BJ (cell line): ENCODE results near the gene CCDC120. TPM values are rescaled to one million over a fixed set of nuclear protein-coding genes. Genes with fewer than 3 reads are reported as not detected.
A peak's percentile ranks its signal among the peaks of the same experiment; 100 is the strongest.

ENCODE experiments used
- CTCF ChIA-PET: fragments of 350-600 bp; formaldehyde crosslinking; extraction: SDS; loops from one replicate; lab custom pipeline; 2021; ENCODE audit warnings: antibody characterized with exemption, inconsistent platforms; lab: Yijun Ruan, JAX
- POLR2A ChIA-PET: fragments of 300-600 bp; sonication (Branson Sonifier 250); formaldehyde crosslinking; extraction: SDS; loops from one replicate; lab custom pipeline; 2021; ENCODE audit warnings: antibody characterized with exemption; lab: Charles Lee
- DNase-seq: peaks from one replicate; pipeline ENCODE4 v3.0.0-alpha.2; 2011; ENCODE audit warnings: low read depth
- H3K27me3 ChIP-seq: 2 replicates; pipeline ENCODE4 v1.6.0; 2011; ENCODE audit warnings: low read length; ENCODE audit not compliant: control insufficient read depth, insufficient read depth
- H3K36me3 ChIP-seq: 2 replicates; pipeline ENCODE4 v1.5.1; 2011; ENCODE audit warnings: low read length; ENCODE audit not compliant: control insufficient read depth, insufficient read depth
- H3K4me3 ChIP-seq: 2 replicates; pipeline ENCODE4 v1.5.1; 2011; ENCODE audit warnings: low read depth, mild to moderate bottlenecking, control low read depth, low read length
- polyA plus RNA-seq: library from polyadenylated mRNA; depleted of rRNA; stranded (reverse); fragments of >200 nt; gene quantifications from 2 replicates; pipeline ENCODE4 v1.2.3, GENCODE V29; 2011
- TF ChIP-seq, protein P1 (sequence below): IDR thresholded peaks from 2 replicates; pipeline ENCODE4 v1.5.1; 2011; ENCODE audit warnings: low read depth, mild to moderate bottlenecking, control low read depth, inconsistent platforms, low read length, moderate library complexity; ENCODE audit not compliant: insufficient read depth

CCDC120 gene
- polyA plus RNA-seq, 1 experiment: 0.96 TPM

DNA sequence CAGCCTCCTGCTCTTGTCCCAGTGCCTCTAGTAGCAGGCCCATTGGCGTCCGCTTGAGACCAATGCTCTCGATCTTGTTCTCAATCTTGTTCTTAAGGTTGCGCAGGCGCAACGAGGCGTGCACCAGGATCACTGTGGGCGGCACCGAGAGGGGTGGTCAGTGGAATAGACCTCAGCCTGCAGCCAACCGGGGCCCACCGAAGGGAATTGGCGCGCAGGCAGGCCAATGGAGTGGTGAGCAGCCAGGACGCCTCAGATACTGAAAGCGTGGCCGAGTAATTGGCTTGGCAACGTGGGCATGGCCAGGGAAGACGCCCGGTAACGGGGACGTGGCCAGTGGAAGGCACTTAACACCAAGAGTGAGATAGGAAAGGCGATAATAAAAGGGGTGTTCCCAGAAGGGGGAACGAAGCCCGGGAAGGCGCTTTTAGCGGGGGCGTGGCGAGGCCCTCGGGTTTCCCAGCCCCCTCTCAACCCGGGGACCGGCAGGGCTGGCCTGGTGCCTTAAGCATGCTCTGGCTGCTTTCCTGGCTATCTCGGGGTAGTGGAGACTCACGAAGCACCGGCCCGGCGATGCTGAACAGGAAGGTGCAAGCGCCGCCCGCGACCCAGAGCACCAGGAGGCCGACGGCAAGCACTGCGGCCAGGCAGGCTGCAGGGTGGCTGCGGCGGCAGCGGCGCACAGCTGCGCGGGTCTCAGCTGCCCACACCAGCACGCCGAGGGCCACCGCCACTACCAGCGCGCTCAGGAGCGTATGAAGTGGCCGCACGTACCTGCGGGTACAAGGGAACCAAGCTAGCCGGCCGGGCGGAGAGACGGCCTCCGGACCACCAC, 13.3 kb downstream of the CCDC120 start:
- Histone ChIP-seq H3K4me3 (peak overlapping the region; percentile 76), H3K27me3 (no peaks in the 10 kb centered on the region), H3K36me3 (0 out of 2 replicates have a peak, but pooled peaks cover 2% of the 10 kb centered on the region)
- ChIA-PET CTCF (no interaction called here), POLR2A (no interaction called here)
- DNase-seq: peak; percentile 22
- TF ChIP-seq, protein P1, sequence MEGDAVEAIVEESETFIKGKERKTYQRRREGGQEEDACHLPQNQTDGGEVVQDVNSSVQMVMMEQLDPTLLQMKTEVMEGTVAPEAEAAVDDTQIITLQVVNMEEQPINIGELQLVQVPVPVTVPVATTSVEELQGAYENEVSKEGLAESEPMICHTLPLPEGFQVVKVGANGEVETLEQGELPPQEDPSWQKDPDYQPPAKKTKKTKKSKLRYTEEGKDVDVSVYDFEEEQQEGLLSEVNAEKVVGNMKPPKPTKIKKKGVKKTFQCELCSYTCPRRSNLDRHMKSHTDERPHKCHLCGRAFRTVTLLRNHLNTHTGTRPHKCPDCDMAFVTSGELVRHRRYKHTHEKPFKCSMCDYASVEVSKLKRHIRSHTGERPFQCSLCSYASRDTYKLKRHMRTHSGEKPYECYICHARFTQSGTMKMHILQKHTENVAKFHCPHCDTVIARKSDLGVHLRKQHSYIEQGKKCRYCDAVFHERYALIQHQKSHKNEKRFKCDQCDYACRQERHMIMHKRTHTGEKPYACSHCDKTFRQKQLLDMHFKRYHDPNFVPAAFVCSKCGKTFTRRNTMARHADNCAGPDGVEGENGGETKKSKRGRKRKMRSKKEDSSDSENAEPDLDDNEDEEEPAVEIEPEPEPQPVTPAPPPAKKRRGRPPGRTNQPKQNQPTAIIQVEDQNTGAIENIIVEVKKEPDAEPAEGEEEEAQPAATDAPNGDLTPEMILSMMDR: no peak

DNA sequence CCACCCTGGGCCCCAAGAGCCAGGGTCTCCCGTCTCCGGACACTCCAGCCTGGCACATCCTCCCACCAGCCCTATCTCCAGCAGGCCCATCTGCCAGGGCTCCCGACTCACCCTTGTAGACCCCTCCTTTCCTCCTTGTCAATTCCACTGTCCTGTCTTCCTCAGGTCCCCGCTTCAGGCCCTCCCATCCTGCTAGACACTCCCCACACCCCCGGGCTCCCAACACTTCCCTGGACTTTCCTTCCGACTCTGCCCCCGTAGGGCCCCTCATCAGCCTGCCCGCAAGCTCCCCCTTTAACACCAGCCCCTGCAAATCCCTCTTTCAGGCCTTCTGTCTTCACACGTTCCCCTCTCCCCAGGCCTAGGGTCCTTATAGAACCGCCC, 13.9 kb downstream of the CCDC120 start:
- no peaks in the 10 kb centered on the region for H3K27me3 ChIP-seq
- CTCF ChIA-PET: no interaction called here
- H3K4me3 ChIP-seq: peak overlapping the region; percentile 76
- POLR2A ChIA-PET: no interaction called here
- peaks cover 4% of the 10 kb centered on the region; the same call in 1 of the 2 replicates for H3K36me3 ChIP-seq
- DNase-seq: no peak
- TF ChIP-seq, protein P1: no peak

DNA sequence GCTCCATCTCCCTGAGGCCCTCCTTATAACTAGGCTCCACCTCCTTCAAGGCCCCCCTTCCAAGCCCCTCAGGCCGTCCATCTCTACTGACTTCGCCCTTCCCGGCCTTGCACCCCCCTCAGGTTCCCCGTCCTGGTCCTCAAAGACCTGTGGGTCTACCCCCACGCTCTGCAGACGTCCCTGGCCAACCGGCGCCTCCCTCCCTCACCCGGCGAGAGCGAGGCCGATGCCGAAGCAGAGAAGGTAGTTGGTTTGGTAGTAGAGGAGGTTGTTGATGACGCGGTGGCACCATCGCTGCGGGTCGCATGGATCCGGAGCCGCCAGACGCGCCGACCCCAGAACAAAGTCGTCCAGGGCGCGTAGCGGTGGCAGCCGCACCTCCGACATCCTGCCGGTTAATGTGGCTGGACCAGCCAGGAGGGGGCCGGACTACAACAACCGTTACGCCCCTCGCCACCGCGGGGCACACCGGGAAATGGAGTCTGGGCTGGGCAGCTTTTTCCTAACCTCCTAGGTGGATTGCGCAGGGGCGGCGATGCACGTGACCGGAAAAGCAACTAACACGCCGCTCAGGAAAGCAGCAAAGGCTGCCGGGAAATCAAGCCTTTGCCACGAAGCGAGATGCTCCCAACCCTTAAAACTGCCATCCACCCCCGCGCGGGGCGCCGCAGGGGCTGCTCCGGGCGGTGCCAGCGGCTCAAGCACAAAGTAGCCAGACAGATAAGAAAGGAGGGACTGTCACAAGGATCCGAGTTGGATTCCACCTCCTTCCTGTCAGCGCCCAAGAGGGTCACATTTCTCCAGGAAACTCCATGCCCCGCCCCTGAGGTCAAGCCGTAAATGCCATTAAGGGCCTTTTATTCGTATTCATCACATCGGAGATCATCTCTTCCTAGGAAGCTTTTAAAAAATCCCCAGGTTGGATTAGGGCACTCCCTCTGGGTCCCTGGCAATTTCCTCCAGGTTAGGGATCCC, 15.1 kb downstream of the CCDC120 start, which contains the start of gene PRAF2:
PRAF2 (minus strand) TSS at position 402 of the 975 bp plus-strand sequence; CDS start at position 387, 15 bp downstream.
- ChIA-PET CTCF (interaction anchor here (1.1 kb wide), 1 partner anchor 8 kb away, joined by 3 read pairs; no protein-coding TSS in a partner anchor), POLR2A (no interaction called here)
- Histone ChIP-seq H3K4me3 (peak within 1 kb of the TSS; percentile 76), H3K27me3 (no peaks in the 10 kb centered on the region), H3K36me3 (peaks cover 6% of the 10 kb centered on the region)
- TF ChIP-seq, protein P1: no peak
- peak; percentile 62 for DNase-seq

DNA sequence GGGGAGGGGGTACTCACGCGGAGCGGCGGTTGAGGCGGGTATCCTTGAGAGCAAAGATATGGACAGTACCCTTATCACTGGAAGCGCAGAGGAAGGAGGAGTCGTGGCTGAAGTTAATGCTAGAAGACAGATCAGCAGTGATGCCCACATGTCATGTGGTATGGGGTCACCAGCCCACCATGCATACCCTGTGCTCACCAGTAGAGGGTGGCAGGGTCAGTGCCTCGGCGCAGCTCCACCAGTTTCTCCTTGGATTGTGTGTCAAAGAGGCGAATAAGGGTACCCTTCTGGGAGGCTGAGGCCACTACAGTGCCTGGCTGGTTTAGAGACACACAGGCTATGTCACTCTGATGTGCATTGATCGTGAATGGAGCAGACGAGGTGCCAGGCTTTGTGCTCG, 16.5 kb downstream of the CCDC120 start:
- no peak for DNase-seq
- no peak overlapping the region for H3K4me3 ChIP-seq
- ChIA-PET CTCF (no interaction called here), POLR2A (no interaction called here)
- H3K27me3 ChIP-seq: no peaks in the 10 kb centered on the region
- peaks cover 6% of the 10 kb centered on the region for H3K36me3 ChIP-seq
- TF ChIP-seq, protein P1: no peak

DNA sequence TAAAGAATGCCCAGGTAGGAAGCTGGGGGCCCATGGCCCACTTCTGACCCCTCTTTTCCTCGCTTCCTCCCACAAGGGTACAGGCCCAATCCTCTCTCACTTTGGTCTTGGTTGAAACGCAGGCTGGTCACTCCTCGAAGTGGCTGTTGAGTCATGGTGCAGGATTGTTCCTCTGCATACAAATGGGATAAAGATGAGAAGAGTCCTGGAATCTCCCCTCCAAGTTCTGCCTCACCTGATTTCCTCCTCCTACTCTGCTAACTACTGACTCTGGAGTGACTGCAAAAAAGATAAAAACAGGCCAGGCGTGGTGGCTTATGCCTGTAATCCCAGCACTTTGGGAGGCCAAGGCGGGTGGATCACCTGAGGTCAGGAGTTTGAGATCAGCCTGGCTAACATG, 19.1 kb downstream of the CCDC120 start:
- H3K27me3 ChIP-seq: no peaks in the 10 kb centered on the region
- CTCF ChIA-PET: no interaction called here
- H3K36me3 ChIP-seq: peaks cover 6% of the 10 kb centered on the region
- POLR2A ChIA-PET: no interaction called here
- DNase-seq: no peak
- TF ChIP-seq, protein P1: no peak
- H3K4me3 ChIP-seq: no peak overlapping the region
